Sigmoid colon (tissue), 4 donors: ENCODE data around the gene INSIG1.

Experiments used
- CTCF ChIP-seq, 4 experiments: fragments of 450-650 bp in 3 of 4; fragments of 200-600 bp in 1 of 4; IDR thresholded peaks; one replicate each; pipeline ENCODE4 v1.5.1; 2016 to 2019; ENCODE audit warnings: antibody characterized with exemption in 4 of 4, mild to moderate bottlenecking in 3 of 4, moderate library complexity in 2 of 4
- POLR2AphosphoS5 ChIP-seq, 4 donors: sonication (generic); formaldehyde crosslinking; IDR thresholded peaks; one replicate each; pipeline ENCODE4 v1.6.1; 2017; ENCODE audit warnings: antibody characterized with exemption in 4 of 4

GRCh38 chr7:155324918-155325235 is 27.2 kb downstream of the INSIG1 start:
- TF ChIP-seq CTCF (IDR thresholded peaks at IDR 0.05) (no peak), POLR2AphosphoS5 (IDR thresholded peaks at IDR 0.05) (no peak)
